Adipocyte (in vitro differentiated cells): ENCODE results near the gene TSPEAR.
"Not testable (repeated sequence)": the region's sequence is repeated elsewhere in the genome, so short reads cannot be mapped to it uniquely, and the experiment has no call there.

ENCODE experiments used
- DNase-seq: peaks from one replicate; pipeline ENCODE4 v3.0.0-alpha.2; 2015; ENCODE audit warnings: low read depth
- H3K27me3 ChIP-seq: replicated peaks from 2 replicates; pipeline ENCODE4 v1.7.0; 2013; ENCODE audit warnings: mild to moderate bottlenecking, low read length, moderate library complexity; ENCODE audit not compliant: control insufficient read depth, insufficient read depth
- H3K36me3 ChIP-seq: 2 replicates; pipeline ENCODE4 v1.7.0; 2013; ENCODE audit warnings: low read length, mild to moderate bottlenecking, moderate library complexity; ENCODE audit not compliant: control insufficient read depth, insufficient read depth, severe bottlenecking
- H3K4me1 ChIP-seq: 2 replicates; pipeline ENCODE4 v1.7.0; 2013; ENCODE audit warnings: mild to moderate bottlenecking, low read length, moderate library complexity; ENCODE audit not compliant: control insufficient read depth, insufficient read depth
- H3K4me3 ChIP-seq: 2 replicates; pipeline ENCODE4 v1.7.0; 2013; ENCODE audit warnings: mild to moderate bottlenecking, low read length, moderate library complexity
- H3K9ac ChIP-seq: 2 replicates; pipeline ENCODE4 v1.7.0; 2013; ENCODE audit warnings: mild to moderate bottlenecking, low read length, moderate library complexity
- H3K9me3 ChIP-seq: 2 replicates; pipeline ENCODE4 v1.7.0; 2013; ENCODE audit warnings: mild to moderate bottlenecking, low read length, moderate library complexity; ENCODE audit not compliant: control insufficient read depth

Gene TSPEAR

GRCh38 chr21:44508711-44509445 lies 202.5 kb downstream of the TSPEAR start:
- no peak for DNase-seq
- Histone ChIP-seq H3K36me3 (no peaks in the 10 kb centered on the region), H3K4me1 (no peaks in the 10 kb centered on the region), H3K27me3 (peaks cover 12% of the 10 kb centered on the region), H3K9ac (no peak overlapping the region), H3K9me3 (no peaks in the 10 kb centered on the region), H3K4me3 (no peak overlapping the region)

GRCh38 chr21:44508426-44508710 lies 203.0 kb downstream of the TSPEAR start:
- no peak for DNase-seq
- no peaks in the 10 kb centered on the region for H3K4me1 ChIP-seq
- H3K9ac ChIP-seq: no peak overlapping the region
- H3K36me3 ChIP-seq: no peaks in the 10 kb centered on the region
- no peaks in the 10 kb centered on the region for H3K9me3 ChIP-seq
- peaks cover 12% of the 10 kb centered on the region for H3K27me3 ChIP-seq
- H3K4me3 ChIP-seq: no peak overlapping the region

- H3K9me3 ChIP-seq: no peaks in the 10 kb centered on the region
- no peaks in the 10 kb centered on the region for H3K36me3 ChIP-seq
- DNase-seq: no peak
- H3K4me3 ChIP-seq: no peak overlapping the region
- H3K9ac ChIP-seq: no peak overlapping the region
- H3K4me1 ChIP-seq: no peaks in the 10 kb centered on the region
- H3K27me3 ChIP-seq: peaks cover 12% of the 10 kb centered on the region
Measured at GRCh38 chr21:44507673-44508425, 203.5 kb downstream of the TSPEAR start.

- Histone ChIP-seq H3K9me3 (no peaks in the 10 kb centered on the region), H3K4me1 (no peaks in the 10 kb centered on the region), H3K4me3 (no peak overlapping the region), H3K9ac (no peak overlapping the region), H3K27me3 (peaks cover 19% of the 10 kb centered on the region), H3K36me3 (no peaks in the 10 kb centered on the region)
- DNase-seq: no peak
Measured at GRCh38 chr21:44506279-44507255, 204.8 kb downstream of the TSPEAR start.

- Histone ChIP-seq H3K27me3 (peaks cover 17% of the 10 kb centered on the region), H3K9ac (no peak overlapping the region), H3K4me1 (no peaks in the 10 kb centered on the region), H3K36me3 (no peaks in the 10 kb centered on the region), H3K9me3 (no peaks in the 10 kb centered on the region), H3K4me3 (no peak overlapping the region)
- DNase-seq: no peak
Measured at GRCh38 chr21:44505673-44506278, 205.6 kb downstream of the TSPEAR start.

- Histone ChIP-seq H3K9me3 (no peaks in the 10 kb centered on the region), H3K9ac (no peak overlapping the region), H3K36me3 (no peaks in the 10 kb centered on the region), H3K4me3 (no peak overlapping the region), H3K4me1 (no peaks in the 10 kb centered on the region), H3K27me3 (peaks cover 16% of the 10 kb centered on the region)
- no peak for DNase-seq
Measured at GRCh38 chr21:44503901-44504399, 207.4 kb downstream of the TSPEAR start.

- H3K9ac ChIP-seq, H3K4me3 ChIP-seq, H3K9me3 ChIP-seq, DNase-seq, H3K36me3 ChIP-seq, H3K27me3 ChIP-seq, H3K4me1 ChIP-seq: not testable (repeated sequence)
Measured at GRCh38 chr21:44503006-44503889, 208.1 kb downstream of the TSPEAR start.

- DNase-seq: no peak
- Histone ChIP-seq H3K36me3 (no peaks in the 10 kb centered on the region), H3K9me3 (no peaks in the 10 kb centered on the region)
Measured at GRCh38 chr21:44502171-44502958, 209.0 kb downstream of the TSPEAR start.

GRCh38 chr21:44500111-44500510 lies 211.3 kb downstream of the TSPEAR start:
- no peak overlapping the region for H3K4me3 ChIP-seq
- no peak overlapping the region for H3K9ac ChIP-seq
- peaks cover 8% of the 10 kb centered on the region for H3K27me3 ChIP-seq
- H3K9me3 ChIP-seq: no peaks in the 10 kb centered on the region
- no peak for DNase-seq
- H3K36me3 ChIP-seq: no peaks in the 10 kb centered on the region
- peaks cover 21% of the 10 kb centered on the region for H3K4me1 ChIP-seq

More at GRCh38 chr21:44502171-44502958, 209.0 kb downstream of the TSPEAR start:
- H3K27me3 ChIP-seq: peaks cover 8% of the 10 kb centered on the region
- no peak overlapping the region for H3K9ac ChIP-seq
- H3K4me3 ChIP-seq: no peak overlapping the region
- H3K4me1 ChIP-seq: peaks cover 9% of the 10 kb centered on the region
